ENCODE results near the gene ZNF467. TPM values are rescaled to one million over a fixed set of nuclear protein-coding genes. Genes with fewer than 3 reads are reported as not detected.

The ZNF467 gene
- total RNA-seq, 1 experiment from 2014 or later: 3.5 TPM

DNA sequence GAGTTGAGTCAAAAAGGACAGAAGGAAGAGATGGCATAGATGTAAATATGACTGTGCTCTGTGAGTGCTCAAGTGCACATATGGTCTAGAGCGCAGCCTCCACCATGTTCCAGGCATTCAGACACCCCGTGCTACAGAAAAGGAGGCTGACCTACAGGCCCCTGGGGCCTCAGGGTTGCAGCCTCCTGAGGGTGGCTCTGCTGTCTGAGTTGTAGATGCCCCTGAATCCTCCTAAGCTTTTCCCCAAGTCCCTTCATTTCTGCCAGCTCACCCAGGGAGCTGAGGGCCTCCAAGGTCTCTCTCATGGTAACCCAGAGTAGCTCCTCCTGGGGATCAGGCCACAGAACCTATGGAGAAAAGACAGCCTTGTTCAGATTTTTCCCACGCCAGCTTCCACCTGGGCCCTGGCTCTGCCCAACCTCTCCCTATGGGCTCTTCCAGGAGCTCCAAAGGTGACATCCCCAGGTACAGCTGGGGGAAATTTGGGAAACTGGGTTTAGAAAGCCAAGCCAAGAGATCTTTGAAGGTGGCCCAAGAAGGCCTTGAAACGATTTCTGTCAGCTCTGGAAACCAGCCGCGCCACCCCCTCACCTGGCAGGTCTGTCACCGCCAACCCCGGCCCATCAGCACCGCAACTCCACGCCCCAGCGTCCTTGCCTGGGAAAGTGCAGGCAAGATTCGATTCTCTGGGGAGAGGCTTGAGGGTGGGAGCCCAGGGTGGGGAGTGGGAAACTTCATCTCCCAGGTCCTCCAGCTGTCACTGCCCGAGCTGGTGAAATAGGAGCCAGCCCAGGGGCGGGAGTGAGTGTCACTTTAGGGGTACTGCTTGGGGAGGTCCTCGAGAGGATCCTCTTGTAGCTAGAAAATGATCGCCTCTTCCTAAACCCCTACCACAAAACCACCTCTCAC is 2.4 kb downstream of the ZNF467 start:
- no peaks in the 10 kb centered on the region for H3K9me3 ChIP-seq (ENCODE audit: low read depth, low read length, poor library complexity, severe bottlenecking)
- no TSS peak for BruUV-seq (replicated peaks)
- POLR2A ChIA-PET (ENCODE audit: low non-redundant PET): interaction anchor here (0.5 kb wide), 1 partner anchor 21 kb away, joined by 8 read pairs; no protein-coding TSS in a partner anchor
- H3K36me3 ChIP-seq (ENCODE audit: insufficient read depth, low read length, poor library complexity, severe bottlenecking): peaks cover 3% of the 10 kb centered on the region
- CTCF ChIA-PET: no interaction called here
- peak overlapping the region; percentile 84 for H3K4me3 ChIP-seq (ENCODE audit: low read depth, low read length, poor library complexity, severe bottlenecking)
- peak; percentile 26 for DNase-seq (ENCODE audit: low spot score)
- intact Hi-C loops (cut with micrococcal nuclease; ENCODE audit: unreplicated experiment): no loop called here
- peaks cover 15% of the 10 kb centered on the region for H3K4me1 ChIP-seq (ENCODE audit: insufficient read depth, low read length, poor library complexity, severe bottlenecking)
- TF ChIP-seq, protein P1, sequence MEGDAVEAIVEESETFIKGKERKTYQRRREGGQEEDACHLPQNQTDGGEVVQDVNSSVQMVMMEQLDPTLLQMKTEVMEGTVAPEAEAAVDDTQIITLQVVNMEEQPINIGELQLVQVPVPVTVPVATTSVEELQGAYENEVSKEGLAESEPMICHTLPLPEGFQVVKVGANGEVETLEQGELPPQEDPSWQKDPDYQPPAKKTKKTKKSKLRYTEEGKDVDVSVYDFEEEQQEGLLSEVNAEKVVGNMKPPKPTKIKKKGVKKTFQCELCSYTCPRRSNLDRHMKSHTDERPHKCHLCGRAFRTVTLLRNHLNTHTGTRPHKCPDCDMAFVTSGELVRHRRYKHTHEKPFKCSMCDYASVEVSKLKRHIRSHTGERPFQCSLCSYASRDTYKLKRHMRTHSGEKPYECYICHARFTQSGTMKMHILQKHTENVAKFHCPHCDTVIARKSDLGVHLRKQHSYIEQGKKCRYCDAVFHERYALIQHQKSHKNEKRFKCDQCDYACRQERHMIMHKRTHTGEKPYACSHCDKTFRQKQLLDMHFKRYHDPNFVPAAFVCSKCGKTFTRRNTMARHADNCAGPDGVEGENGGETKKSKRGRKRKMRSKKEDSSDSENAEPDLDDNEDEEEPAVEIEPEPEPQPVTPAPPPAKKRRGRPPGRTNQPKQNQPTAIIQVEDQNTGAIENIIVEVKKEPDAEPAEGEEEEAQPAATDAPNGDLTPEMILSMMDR (conservative IDR thresholded peaks at IDR 0.05; ENCODE audit: low read depth, low read length): no peak
- TF ChIP-seq EZH2 (IDR thresholded peaks at IDR 0.05; ENCODE audit: borderline replicate concordance, low read depth, low read length, poor library complexity, severe bottlenecking): no peak
- no peaks in the 10 kb centered on the region for H3K27me3 ChIP-seq (replicated peaks; ENCODE audit: insufficient read depth, low read depth, low read length, poor library complexity)
- H3K27ac ChIP-seq (ENCODE audit: low read depth, low read length, poor library complexity, severe bottlenecking): peak overlapping the region; percentile 37

DNA sequence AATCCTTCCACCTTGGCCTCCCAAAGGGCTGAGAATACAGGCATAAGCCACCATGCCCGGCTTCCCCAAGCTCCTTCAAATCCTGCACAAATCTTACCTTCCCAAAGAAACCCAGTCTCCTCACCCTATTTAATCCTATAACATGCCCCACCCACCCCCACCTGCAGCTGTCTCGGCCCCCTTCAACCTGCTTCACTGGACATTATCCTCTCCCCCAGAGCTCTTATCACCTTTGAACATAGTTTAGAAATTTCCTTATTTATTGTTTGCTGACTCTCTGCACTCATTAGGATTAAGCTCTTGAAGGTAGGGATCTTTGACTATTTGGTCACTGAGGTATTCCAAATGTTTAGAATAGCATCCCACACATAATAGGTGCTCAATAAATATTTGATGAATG is 3.5 kb downstream of the ZNF467 start:
- no peaks in the 10 kb centered on the region for H3K27me3 ChIP-seq (replicated peaks; ENCODE audit: insufficient read depth, low read depth, low read length, poor library complexity)
- no peak overlapping the region for H3K4me3 ChIP-seq (ENCODE audit: low read depth, low read length, poor library complexity, severe bottlenecking)
- BruUV-seq (replicated peaks): no TSS peak
- ChIA-PET POLR2A (ENCODE audit: low non-redundant PET) (interaction anchor here (0.7 kb wide), 1 partner anchor 61 kb away, joined by 12 read pairs; no protein-coding TSS in a partner anchor), CTCF (no interaction called here)
- no peak for DNase-seq (ENCODE audit: low spot score)
- no peaks in the 10 kb centered on the region for H3K9me3 ChIP-seq (ENCODE audit: low read depth, low read length, poor library complexity, severe bottlenecking)
- intact Hi-C loops (cut with micrococcal nuclease; ENCODE audit: unreplicated experiment): no loop called here
- H3K36me3 ChIP-seq (ENCODE audit: insufficient read depth, low read length, poor library complexity, severe bottlenecking): peaks cover 3% of the 10 kb centered on the region
- no peak overlapping the region for H3K27ac ChIP-seq (ENCODE audit: low read depth, low read length, poor library complexity, severe bottlenecking)
- H3K4me1 ChIP-seq (ENCODE audit: insufficient read depth, low read length, poor library complexity, severe bottlenecking): peaks cover 15% of the 10 kb centered on the region
- TF ChIP-seq, protein P1 (conservative IDR thresholded peaks at IDR 0.05; ENCODE audit: low read depth, low read length): no peak
- TF ChIP-seq EZH2 (IDR thresholded peaks at IDR 0.05; ENCODE audit: borderline replicate concordance, low read depth, low read length, poor library complexity, severe bottlenecking): no peak

DNA sequence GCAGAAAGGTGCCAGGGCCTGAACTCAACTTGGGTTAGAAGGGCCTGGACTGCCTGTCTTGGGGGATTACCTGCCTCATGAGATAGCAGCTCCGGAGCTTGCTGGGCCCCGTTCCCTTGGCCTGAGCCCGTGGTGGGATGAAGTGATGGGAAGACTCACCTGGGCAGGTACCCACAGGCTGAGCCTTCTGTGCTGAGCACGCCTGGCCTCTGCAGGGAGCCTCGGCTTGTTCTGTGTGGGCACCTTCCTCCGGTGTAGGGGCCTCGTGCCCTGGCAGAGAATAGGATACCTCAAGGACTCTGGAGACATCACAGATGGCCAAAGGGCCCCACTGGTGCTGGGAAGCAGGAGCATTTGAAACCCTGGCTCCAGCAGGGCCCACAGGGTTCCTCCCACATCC is 4.5 kb downstream of the ZNF467 start:
- Histone ChIP-seq H3K27me3 (replicated peaks; ENCODE audit: insufficient read depth, low read depth, low read length, poor library complexity) (no peaks in the 10 kb centered on the region), H3K4me3 (ENCODE audit: low read depth, low read length, poor library complexity, severe bottlenecking) (no peak overlapping the region), H3K9me3 (ENCODE audit: low read depth, low read length, poor library complexity, severe bottlenecking) (no peaks in the 10 kb centered on the region), H3K4me1 (ENCODE audit: insufficient read depth, low read length, poor library complexity, severe bottlenecking) (peaks cover 8% of the 10 kb centered on the region), H3K36me3 (ENCODE audit: insufficient read depth, low read length, poor library complexity, severe bottlenecking) (peaks cover 3% of the 10 kb centered on the region), H3K27ac (ENCODE audit: low read depth, low read length, poor library complexity, severe bottlenecking) (no peak overlapping the region)
- DNase-seq (ENCODE audit: low spot score): no peak
- POLR2A ChIA-PET (ENCODE audit: low non-redundant PET): no interaction called here
- CTCF ChIA-PET: no interaction called here
- TF ChIP-seq, protein P1 (conservative IDR thresholded peaks at IDR 0.05; ENCODE audit: low read depth, low read length): no peak
- TF ChIP-seq EZH2 (IDR thresholded peaks at IDR 0.05; ENCODE audit: borderline replicate concordance, low read depth, low read length, poor library complexity, severe bottlenecking): no peak
- intact Hi-C loops (cut with micrococcal nuclease; ENCODE audit: unreplicated experiment): no loop called here
- BruUV-seq (replicated peaks): no TSS peak
